ENCODE data around the gene TMEM62. TPM values are rescaled to one million over a fixed set of nuclear protein-coding genes. Genes with fewer than 3 reads are reported as not detected.

Gene TMEM62
- total and polyA plus RNA-seq, 2 donors (not counting 1 experiment from before 2014, with no cell fraction given), result 18.6 to 65.3 TPM

DNA sequence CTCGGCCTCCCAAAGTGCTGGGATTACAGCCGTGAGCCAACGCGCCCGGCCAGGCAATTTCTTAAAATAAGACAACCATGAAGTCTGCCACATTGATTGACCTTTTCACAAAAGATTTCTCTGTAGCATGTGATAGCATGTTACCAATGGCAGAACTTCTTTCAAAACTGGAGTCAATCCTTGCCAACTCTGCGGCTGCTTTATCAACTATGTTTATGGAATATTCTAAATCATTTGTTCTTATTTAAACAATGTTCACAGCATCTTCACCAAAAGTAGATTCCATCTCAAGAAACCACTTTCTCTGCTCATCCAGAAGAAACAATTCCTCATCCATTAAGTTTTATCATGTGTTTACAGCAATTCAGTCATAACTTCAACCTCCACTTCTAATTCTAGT is 37.0 kb upstream of the TMEM62 start:
- H3K4me1 Mint-ChIP-seq, result peaks cover 46% of the 10 kb centered on the region
- Histone ChIP-seq H3K36me3 (replicated peaks in 1 of 2; ENCODE audit: control extremely low read depth in 1 of 2, control insufficient read depth in 1 of 2, extremely low read depth in 1 of 2, insufficient read depth in 2 of 2, low read length in 1 of 2) (peaks cover 11 to 16% of the 10 kb centered on the region in 2 experiments), H4K20me1 (ENCODE audit: control insufficient read depth, insufficient read depth, low read length, poor library complexity, severe bottlenecking) (peaks cover 9% of the 10 kb centered on the region), H3K4me1 (ENCODE audit: control insufficient read depth in 2 of 2, insufficient read depth in 2 of 2, low read length in 2 of 2) (peaks cover 6 to 9% of the 10 kb centered on the region in 2 donors), H2AFZ (ENCODE audit: insufficient read depth, low read depth, low read length, poor library complexity, severe bottlenecking) (no peak overlapping the region), H3K9ac (ENCODE audit: low read length) (no peak overlapping the region), H3K4me3 (ENCODE audit: control extremely low read depth in 1 of 5, extremely low read depth in 1 of 5, insufficient read depth in 1 of 5, low read depth in 2 of 5, low read length in 4 of 5) (no peak overlapping the region), H3K27ac (ENCODE audit: low read length in 2 of 2) (no peak overlapping the region), H3K27me3 (replicated peaks in 1 of 4; ENCODE audit: control extremely low read depth in 1 of 4, control insufficient read depth in 3 of 4, insufficient read depth in 4 of 4, low read length in 3 of 4) (no peaks in the 10 kb centered on the region), H3K9me3 (ENCODE audit: control extremely low read depth in 1 of 3, control insufficient read depth in 2 of 3, insufficient read depth in 1 of 3, low read length in 2 of 3) (no peaks in the 10 kb centered on the region), H3K4me2 (replicated peaks; ENCODE audit: low read depth, low read length, poor library complexity, severe bottlenecking) (no peak overlapping the region), H3K79me2 (ENCODE audit: control insufficient read depth, insufficient read depth, low read length) (peaks cover 93% of the 10 kb centered on the region)
- no peak overlapping the region for H3K27ac Mint-ChIP-seq
- CTCF ChIA-PET, result interaction anchor here (1.1 kb wide), 1 partner anchor 8 kb away, joined by 4 read pairs; no protein-coding TSS in a partner anchor
- H3K9me3 Mint-ChIP-seq (ENCODE audit: insufficient read depth), result no peaks in the 10 kb centered on the region
- intact Hi-C loops (cut with micrococcal nuclease), result no loop called here
- WGBS (ENCODE audit: insufficient coverage), result 100% methylated on average over 5 of the region's 6 CpGs
- no peak for DNase-seq
- no peak for TF ChIP-seq EZH2 (IDR thresholded peaks at IDR 0.05; ENCODE audit: borderline replicate concordance, insufficient read depth, low read depth, low read length, poor library complexity, severe bottlenecking)
- TF ChIP-seq, protein P1, sequence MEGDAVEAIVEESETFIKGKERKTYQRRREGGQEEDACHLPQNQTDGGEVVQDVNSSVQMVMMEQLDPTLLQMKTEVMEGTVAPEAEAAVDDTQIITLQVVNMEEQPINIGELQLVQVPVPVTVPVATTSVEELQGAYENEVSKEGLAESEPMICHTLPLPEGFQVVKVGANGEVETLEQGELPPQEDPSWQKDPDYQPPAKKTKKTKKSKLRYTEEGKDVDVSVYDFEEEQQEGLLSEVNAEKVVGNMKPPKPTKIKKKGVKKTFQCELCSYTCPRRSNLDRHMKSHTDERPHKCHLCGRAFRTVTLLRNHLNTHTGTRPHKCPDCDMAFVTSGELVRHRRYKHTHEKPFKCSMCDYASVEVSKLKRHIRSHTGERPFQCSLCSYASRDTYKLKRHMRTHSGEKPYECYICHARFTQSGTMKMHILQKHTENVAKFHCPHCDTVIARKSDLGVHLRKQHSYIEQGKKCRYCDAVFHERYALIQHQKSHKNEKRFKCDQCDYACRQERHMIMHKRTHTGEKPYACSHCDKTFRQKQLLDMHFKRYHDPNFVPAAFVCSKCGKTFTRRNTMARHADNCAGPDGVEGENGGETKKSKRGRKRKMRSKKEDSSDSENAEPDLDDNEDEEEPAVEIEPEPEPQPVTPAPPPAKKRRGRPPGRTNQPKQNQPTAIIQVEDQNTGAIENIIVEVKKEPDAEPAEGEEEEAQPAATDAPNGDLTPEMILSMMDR (IDR thresholded peaks at IDR 0.05), result no peak
- ATAC-seq (ENCODE audit: low read depth), result no peak
- H3K4me3 Mint-ChIP-seq, result no peak overlapping the region
- no peaks in the 10 kb centered on the region for H3K27me3 Mint-ChIP-seq
- POLR2A ChIA-PET, result no interaction called here

DNA sequence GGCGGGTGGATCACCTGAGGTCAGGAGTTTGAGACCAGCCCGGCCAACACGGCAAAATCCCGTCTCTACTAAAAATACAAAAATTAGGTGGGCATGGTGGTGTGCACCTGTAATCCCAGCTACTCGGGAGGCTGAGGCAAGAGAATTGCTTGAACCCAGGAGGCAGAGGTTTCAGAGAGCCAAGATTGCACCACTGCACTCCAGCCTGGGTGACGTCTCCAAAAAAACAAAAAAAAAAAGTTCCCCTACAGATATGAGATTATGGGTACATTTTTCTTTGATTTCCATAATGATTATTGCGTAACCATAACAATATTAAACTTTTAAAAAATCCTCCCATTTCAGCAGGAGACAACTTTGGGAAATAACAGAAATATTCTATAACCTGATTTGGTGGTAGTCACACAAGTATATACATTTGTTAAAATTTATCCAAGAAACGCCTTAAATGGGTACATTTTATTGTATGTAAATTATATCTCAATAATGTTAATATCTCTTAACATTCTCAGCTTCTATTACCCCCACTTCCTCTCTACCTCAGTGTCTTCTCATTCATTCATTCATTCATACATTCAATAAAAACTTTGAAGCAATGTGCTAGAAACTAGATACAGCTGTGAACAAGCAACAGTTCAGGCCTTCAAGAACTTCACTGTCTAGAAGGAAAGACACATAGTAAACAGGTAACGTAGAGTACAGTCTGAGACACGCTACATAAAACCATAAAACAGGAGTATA is 34.1 kb upstream of the TMEM62 start:
- no peak for ATAC-seq (ENCODE audit: low read depth)
- H3K4me3 Mint-ChIP-seq, result no peak overlapping the region
- WGBS (ENCODE audit: insufficient coverage), result no CpG with 5 or more reads among the region's 10 CpGs
- Histone ChIP-seq H3K36me3 (replicated peaks in 1 of 2; ENCODE audit: control extremely low read depth in 1 of 2, control insufficient read depth in 1 of 2, extremely low read depth in 1 of 2, insufficient read depth in 2 of 2, low read length in 1 of 2) (peaks cover 11 to 20% of the 10 kb centered on the region in 2 experiments), H3K27me3 (replicated peaks in 1 of 4; ENCODE audit: control extremely low read depth in 1 of 4, control insufficient read depth in 3 of 4, insufficient read depth in 4 of 4, low read length in 3 of 4) (no peaks in the 10 kb centered on the region), H3K4me1 (ENCODE audit: control insufficient read depth in 2 of 2, insufficient read depth in 2 of 2, low read length in 2 of 2) (peaks cover 1 to 7% of the 10 kb centered on the region in 2 donors), H2AFZ (ENCODE audit: insufficient read depth, low read depth, low read length, poor library complexity, severe bottlenecking) (no peak overlapping the region), H3K4me2 (replicated peaks; ENCODE audit: low read depth, low read length, poor library complexity, severe bottlenecking) (no peak overlapping the region), H3K79me2 (ENCODE audit: control insufficient read depth, insufficient read depth, low read length) (peaks cover 96% of the 10 kb centered on the region), H3K27ac (ENCODE audit: low read length in 2 of 2) (no peak overlapping the region), H3K9me3 (ENCODE audit: control extremely low read depth in 1 of 3, control insufficient read depth in 2 of 3, insufficient read depth in 1 of 3, low read length in 2 of 3) (no peaks in the 10 kb centered on the region), H3K9ac (ENCODE audit: low read length) (no peak overlapping the region), H3K4me3 (ENCODE audit: control extremely low read depth in 1 of 5, extremely low read depth in 1 of 5, insufficient read depth in 1 of 5, low read depth in 2 of 5, low read length in 4 of 5) (no peak overlapping the region), H4K20me1 (ENCODE audit: control insufficient read depth, insufficient read depth, low read length, poor library complexity, severe bottlenecking) (peaks cover 9% of the 10 kb centered on the region)
- peaks cover 53% of the 10 kb centered on the region for H3K4me1 Mint-ChIP-seq
- no peaks in the 10 kb centered on the region for H3K27me3 Mint-ChIP-seq
- intact Hi-C loops (cut with micrococcal nuclease), result no loop called here
- no peak for DNase-seq
- no peaks in the 10 kb centered on the region for H3K9me3 Mint-ChIP-seq (ENCODE audit: insufficient read depth)
- ChIA-PET POLR2A (no interaction called here), CTCF (no interaction called here)
- H3K27ac Mint-ChIP-seq, result no peak overlapping the region
- no peak for TF ChIP-seq EZH2 (IDR thresholded peaks at IDR 0.05; ENCODE audit: borderline replicate concordance, insufficient read depth, low read depth, low read length, poor library complexity, severe bottlenecking)
- TF ChIP-seq, protein P1 (IDR thresholded peaks at IDR 0.05), result no peak

All from B cell (primary cell).